H1 (cell line): ENCODE measurements around the gene TM4SF1. TPM values are rescaled to one million over a fixed set of nuclear protein-coding genes. Genes with fewer than 3 reads are reported as not detected.

Experiments used
- BRCA1 ChIP-seq: IDR thresholded peaks from 2 replicates; pipeline ENCODE4 v1.6.1; 2012; ENCODE audit warnings: low read depth, low read length, improper control_type of control experiment
- CEBPB ChIP-seq: IDR thresholded peaks from 2 replicates; pipeline ENCODE4 v1.6.1; 2012; ENCODE audit warnings: low read depth, low read length
- EP300 ChIP-seq, 2 experiments: IDR thresholded peaks; 1 replicate in 1 of 2; 2 replicates in 1 of 2; pipeline ENCODE4 v1.6.1; 2011 to 2012; ENCODE audit warnings: low read depth in 2 of 2, low read length in 2 of 2, mild to moderate bottlenecking in 2 of 2, borderline replicate concordance in 1 of 2, inconsistent platforms in 1 of 2, moderate library complexity in 1 of 2
- JUN ChIP-seq: IDR thresholded peaks from 2 replicates; pipeline ENCODE4 v1.6.1; 2011; ENCODE audit warnings: low read depth, mild to moderate bottlenecking, improper control_type of control experiment, low read length
- JUND ChIP-seq: IDR thresholded peaks from 2 replicates; pipeline ENCODE4 v1.6.1; 2011; ENCODE audit warnings: mild to moderate bottlenecking, improper control_type of control experiment, low read length
- KDM1A ChIP-seq: fragments of 200-600, 300-600 bp; sonication (generic); IDR thresholded peaks from 2 replicates; pipeline ENCODE4 v1.7.1; 2016; ENCODE audit warnings: mild to moderate bottlenecking, low read length, borderline replicate concordance
- SRF ChIP-seq: IDR thresholded peaks from 2 replicates; pipeline ENCODE4 v1.6.1; 2011; ENCODE audit warnings: mild to moderate bottlenecking, low read depth, low read length, moderate library complexity
- TBP ChIP-seq: IDR thresholded peaks from 2 replicates; pipeline ENCODE4 v1.6.1; 2011; ENCODE audit warnings: low read depth, low read length, improper control_type of control experiment
- polyA plus RNA-seq, 7 experiments: library from polyadenylated mRNA; depleted of rRNA in 3 of 7; stranded (reverse) in 5 of 7; unstranded in 2 of 7; fragments of >200 nt in 5 of 7; fragments of 200-250 nt in 2 of 7; gene quantifications; 1 replicate in 5 of 7; 2 replicates in 1 of 7; 4 replicates in 1 of 7; pipeline versions ENCODE4 v1.2.1 to v1.2.3, GENCODE V29; 2011 to 2013; ENCODE audit warnings: missing spikeins in 2 of 7, mixed read lengths in 2 of 7
- total RNA-seq: library from RNA; stranded (reverse); fragmentation: NEBNext Ultra II Directional; extraction: Animal tissue kit (Norgen Biotek cat#: 25700); gene quantifications from 2 replicates; pipeline ENCODE4 v1.2.1, GENCODE V29; 2021
- TF ChIP-seq, protein P1 (sequence below): fragments of 300-600 bp; sonication (generic); IDR thresholded peaks from 2 replicates; pipeline ENCODE4 v1.7.1; 2012; ENCODE audit warnings: low read length, moderate library complexity, mild to moderate bottlenecking, inconsistent platforms; ENCODE audit not compliant: insufficient replicate concordance
- TF ChIP-seq, protein P2 (sequence below): IDR thresholded peaks from 2 replicates; pipeline ENCODE4 v1.6.1; 2011; ENCODE audit warnings: low read depth, mild to moderate bottlenecking, low read length; ENCODE audit not compliant: insufficient read depth

TM4SF1 gene
- total and polyA plus RNA-seq, 2 of the 8 experiments (the other 6 are each of a cell fraction or from before 2014, with no cell fraction given), result 0.26 to 1.3 TPM

DNA sequence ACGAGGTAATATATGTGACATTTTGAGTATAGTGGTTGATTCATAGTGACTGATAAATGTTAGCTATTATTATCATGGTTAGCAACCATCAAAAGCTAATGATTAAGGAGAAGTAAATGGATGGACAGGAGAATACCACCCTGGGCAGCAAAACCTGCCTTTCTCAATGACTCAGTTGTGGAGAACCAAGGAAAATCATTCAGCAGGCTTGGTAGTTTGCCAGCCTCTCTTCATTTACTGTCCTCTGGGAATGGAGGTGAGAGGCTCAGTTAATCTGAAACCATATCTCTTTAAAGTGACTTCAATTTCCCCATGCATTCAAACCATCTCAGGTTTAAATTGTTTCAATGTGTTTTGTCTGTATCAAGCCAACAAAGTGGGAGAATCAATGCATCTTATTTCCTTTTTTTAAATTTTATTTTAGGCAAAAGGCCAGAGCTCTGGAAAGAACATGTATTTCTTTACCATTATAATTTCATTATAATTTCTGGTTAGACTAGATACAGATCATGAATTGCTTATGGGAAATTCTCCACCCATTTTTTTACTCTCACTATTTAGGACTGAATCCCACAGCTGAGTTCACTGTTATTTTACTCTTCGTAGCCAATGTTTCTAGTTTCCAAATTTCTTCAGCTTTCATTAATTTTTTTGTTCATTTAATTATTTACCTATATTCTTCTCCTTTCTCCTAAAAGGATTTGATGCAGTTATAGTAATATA lies 46.7 kb downstream of the TM4SF1 start (continued):
- TF ChIP-seq, protein P1, sequence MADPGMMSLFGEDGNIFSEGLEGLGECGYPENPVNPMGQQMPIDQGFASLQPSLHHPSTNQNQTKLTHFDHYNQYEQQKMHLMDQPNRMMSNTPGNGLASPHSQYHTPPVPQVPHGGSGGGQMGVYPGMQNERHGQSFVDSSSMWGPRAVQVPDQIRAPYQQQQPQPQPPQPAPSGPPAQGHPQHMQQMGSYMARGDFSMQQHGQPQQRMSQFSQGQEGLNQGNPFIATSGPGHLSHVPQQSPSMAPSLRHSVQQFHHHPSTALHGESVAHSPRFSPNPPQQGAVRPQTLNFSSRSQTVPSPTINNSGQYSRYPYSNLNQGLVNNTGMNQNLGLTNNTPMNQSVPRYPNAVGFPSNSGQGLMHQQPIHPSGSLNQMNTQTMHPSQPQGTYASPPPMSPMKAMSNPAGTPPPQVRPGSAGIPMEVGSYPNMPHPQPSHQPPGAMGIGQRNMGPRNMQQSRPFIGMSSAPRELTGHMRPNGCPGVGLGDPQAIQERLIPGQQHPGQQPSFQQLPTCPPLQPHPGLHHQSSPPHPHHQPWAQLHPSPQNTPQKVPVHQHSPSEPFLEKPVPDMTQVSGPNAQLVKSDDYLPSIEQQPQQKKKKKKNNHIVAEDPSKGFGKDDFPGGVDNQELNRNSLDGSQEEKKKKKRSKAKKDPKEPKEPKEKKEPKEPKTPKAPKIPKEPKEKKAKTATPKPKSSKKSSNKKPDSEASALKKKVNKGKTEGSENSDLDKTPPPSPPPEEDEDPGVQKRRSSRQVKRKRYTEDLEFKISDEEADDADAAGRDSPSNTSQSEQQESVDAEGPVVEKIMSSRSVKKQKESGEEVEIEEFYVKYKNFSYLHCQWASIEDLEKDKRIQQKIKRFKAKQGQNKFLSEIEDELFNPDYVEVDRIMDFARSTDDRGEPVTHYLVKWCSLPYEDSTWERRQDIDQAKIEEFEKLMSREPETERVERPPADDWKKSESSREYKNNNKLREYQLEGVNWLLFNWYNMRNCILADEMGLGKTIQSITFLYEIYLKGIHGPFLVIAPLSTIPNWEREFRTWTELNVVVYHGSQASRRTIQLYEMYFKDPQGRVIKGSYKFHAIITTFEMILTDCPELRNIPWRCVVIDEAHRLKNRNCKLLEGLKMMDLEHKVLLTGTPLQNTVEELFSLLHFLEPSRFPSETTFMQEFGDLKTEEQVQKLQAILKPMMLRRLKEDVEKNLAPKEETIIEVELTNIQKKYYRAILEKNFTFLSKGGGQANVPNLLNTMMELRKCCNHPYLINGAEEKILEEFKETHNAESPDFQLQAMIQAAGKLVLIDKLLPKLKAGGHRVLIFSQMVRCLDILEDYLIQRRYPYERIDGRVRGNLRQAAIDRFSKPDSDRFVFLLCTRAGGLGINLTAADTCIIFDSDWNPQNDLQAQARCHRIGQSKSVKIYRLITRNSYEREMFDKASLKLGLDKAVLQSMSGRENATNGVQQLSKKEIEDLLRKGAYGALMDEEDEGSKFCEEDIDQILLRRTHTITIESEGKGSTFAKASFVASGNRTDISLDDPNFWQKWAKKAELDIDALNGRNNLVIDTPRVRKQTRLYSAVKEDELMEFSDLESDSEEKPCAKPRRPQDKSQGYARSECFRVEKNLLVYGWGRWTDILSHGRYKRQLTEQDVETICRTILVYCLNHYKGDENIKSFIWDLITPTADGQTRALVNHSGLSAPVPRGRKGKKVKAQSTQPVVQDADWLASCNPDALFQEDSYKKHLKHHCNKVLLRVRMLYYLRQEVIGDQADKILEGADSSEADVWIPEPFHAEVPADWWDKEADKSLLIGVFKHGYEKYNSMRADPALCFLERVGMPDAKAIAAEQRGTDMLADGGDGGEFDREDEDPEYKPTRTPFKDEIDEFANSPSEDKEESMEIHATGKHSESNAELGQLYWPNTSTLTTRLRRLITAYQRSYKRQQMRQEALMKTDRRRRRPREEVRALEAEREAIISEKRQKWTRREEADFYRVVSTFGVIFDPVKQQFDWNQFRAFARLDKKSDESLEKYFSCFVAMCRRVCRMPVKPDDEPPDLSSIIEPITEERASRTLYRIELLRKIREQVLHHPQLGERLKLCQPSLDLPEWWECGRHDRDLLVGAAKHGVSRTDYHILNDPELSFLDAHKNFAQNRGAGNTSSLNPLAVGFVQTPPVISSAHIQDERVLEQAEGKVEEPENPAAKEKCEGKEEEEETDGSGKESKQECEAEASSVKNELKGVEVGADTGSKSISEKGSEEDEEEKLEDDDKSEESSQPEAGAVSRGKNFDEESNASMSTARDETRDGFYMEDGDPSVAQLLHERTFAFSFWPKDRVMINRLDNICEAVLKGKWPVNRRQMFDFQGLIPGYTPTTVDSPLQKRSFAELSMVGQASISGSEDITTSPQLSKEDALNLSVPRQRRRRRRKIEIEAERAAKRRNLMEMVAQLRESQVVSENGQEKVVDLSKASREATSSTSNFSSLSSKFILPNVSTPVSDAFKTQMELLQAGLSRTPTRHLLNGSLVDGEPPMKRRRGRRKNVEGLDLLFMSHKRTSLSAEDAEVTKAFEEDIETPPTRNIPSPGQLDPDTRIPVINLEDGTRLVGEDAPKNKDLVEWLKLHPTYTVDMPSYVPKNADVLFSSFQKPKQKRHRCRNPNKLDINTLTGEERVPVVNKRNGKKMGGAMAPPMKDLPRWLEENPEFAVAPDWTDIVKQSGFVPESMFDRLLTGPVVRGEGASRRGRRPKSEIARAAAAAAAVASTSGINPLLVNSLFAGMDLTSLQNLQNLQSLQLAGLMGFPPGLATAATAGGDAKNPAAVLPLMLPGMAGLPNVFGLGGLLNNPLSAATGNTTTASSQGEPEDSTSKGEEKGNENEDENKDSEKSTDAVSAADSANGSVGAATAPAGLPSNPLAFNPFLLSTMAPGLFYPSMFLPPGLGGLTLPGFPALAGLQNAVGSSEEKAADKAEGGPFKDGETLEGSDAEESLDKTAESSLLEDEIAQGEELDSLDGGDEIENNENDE, result no peak
- TF ChIP-seq CEBPB (no peak), EP300 (IDR thresholded peaks at IDR 0.05; ENCODE audit: borderline replicate concordance in 1 of 2, low read depth in 2 of 2, low read length in 2 of 2) (no peak), JUND (no peak), SRF (no peak), BRCA1 (no peak), JUN (no peak), TBP (no peak), KDM1A (no peak)
- TF ChIP-seq, protein P2, sequence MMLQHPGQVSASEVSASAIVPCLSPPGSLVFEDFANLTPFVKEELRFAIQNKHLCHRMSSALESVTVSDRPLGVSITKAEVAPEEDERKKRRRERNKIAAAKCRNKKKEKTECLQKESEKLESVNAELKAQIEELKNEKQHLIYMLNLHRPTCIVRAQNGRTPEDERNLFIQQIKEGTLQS, result no peak
